ENCODE results near the gene MYO10.
"Not testable (repeated sequence)": the region's sequence is repeated elsewhere in the genome, so short reads cannot be mapped to it uniquely, and the experiment has no call there.

The MYO10 gene

GRCh38 chr5:16862777-16863176 lies 73.3 kb downstream of the MYO10 start:
- DNase-seq (ENCODE audit: low read depth): no peak

- no peak for DNase-seq (ENCODE audit: low read depth)
These were observed 76.7 kb downstream of the MYO10 start for GRCh38 chr5:16859346-16859745.

- DNase-seq (ENCODE audit: low read depth): no peak
These were observed 77.9 kb downstream of the MYO10 start for GRCh38 chr5:16858151-16858550.

- DNase-seq (ENCODE audit: low read depth): no peak
These were observed 78.5 kb downstream of the MYO10 start for GRCh38 chr5:16857635-16858034.

- DNase-seq (ENCODE audit: low read depth): no peak
These were observed 79.6 kb downstream of the MYO10 start for GRCh38 chr5:16856531-16856930.

- no peak for DNase-seq (ENCODE audit: low read depth)
These were observed 80.2 kb downstream of the MYO10 start for GRCh38 chr5:16855898-16856297.

GRCh38 chr5:16855485-16855884 lies 80.6 kb downstream of the MYO10 start:
- DNase-seq (ENCODE audit: low read depth): no peak

- no peak for DNase-seq (ENCODE audit: low read depth)
These were observed 81.7 kb downstream of the MYO10 start for GRCh38 chr5:16854351-16854750.

- no peak for DNase-seq (ENCODE audit: low read depth)
These were observed 82.6 kb downstream of the MYO10 start for GRCh38 chr5:16853518-16853917.

- no peak for DNase-seq (ENCODE audit: low read depth)
These were observed 83.7 kb downstream of the MYO10 start for GRCh38 chr5:16852251-16853005.

GRCh38 chr5:16849775-16850174 lies 86.3 kb downstream of the MYO10 start:
- DNase-seq (ENCODE audit: low read depth): no peak

- DNase-seq (ENCODE audit: low read depth): no peak
These were observed 86.9 kb downstream of the MYO10 start for GRCh38 chr5:16849181-16849580.

- DNase-seq (ENCODE audit: low read depth): no peak
These were observed 91.1 kb downstream of the MYO10 start for GRCh38 chr5:16844952-16845351.

GRCh38 chr5:16842896-16843295 lies 93.2 kb downstream of the MYO10 start:
- no peak for DNase-seq (ENCODE audit: low read depth)

GRCh38 chr5:16841416-16841815 lies 94.7 kb downstream of the MYO10 start:
- DNase-seq (ENCODE audit: low read depth): no peak

- no peak for DNase-seq (ENCODE audit: low read depth)
These were observed 98.8 kb downstream of the MYO10 start for GRCh38 chr5:16837305-16837704.

- DNase-seq (ENCODE audit: low read depth): no peak
These were observed 102.1 kb downstream of the MYO10 start for GRCh38 chr5:16834029-16834428.

- not testable (repeated sequence) for DNase-seq (ENCODE audit: low read depth)
These were observed 104.8 kb downstream of the MYO10 start for GRCh38 chr5:16831326-16831725.

- DNase-seq (ENCODE audit: low read depth): no peak
These were observed 108.3 kb downstream of the MYO10 start for GRCh38 chr5:16827755-16828154.

- no peak for DNase-seq (ENCODE audit: low read depth)
These were observed 109.5 kb downstream of the MYO10 start for GRCh38 chr5:16826379-16827125.

- no peak for DNase-seq (ENCODE audit: low read depth)
These were observed 116.4 kb downstream of the MYO10 start for GRCh38 chr5:16819522-16820167.

GRCh38 chr5:16815432-16815831 lies 120.7 kb downstream of the MYO10 start:
- DNase-seq (ENCODE audit: low read depth): no peak

- no peak for DNase-seq (ENCODE audit: low read depth)
These were observed 123.2 kb downstream of the MYO10 start for GRCh38 chr5:16812911-16813310.
